Dendritic cell treated with granulocyte-macrophage colony-stimulating factor and Interleukin-4, amounts not matched to agents 40 ng/mL and 50 ng/mL, for 4 days (primary cell): Measurements from ENCODE around the gene GRIPAP1.

Source experiments
- H3K27ac Mint-ChIP-seq: one replicate; pipeline ENCODE4 v1.8.0; 2022; ENCODE audit warnings: mild to moderate bottlenecking, mixed read lengths
- H3K27me3 Mint-ChIP-seq: one replicate; pipeline ENCODE4 v1.8.0; 2022; ENCODE audit warnings: mild to moderate bottlenecking, mixed read lengths
- H3K36me3 Mint-ChIP-seq: one replicate; pipeline ENCODE4 v1.8.0; 2022; ENCODE audit warnings: low read depth, mixed read lengths
- H3K4me1 Mint-ChIP-seq: one replicate; pipeline ENCODE4 v1.8.0; 2022; ENCODE audit warnings: low read depth, mixed read lengths
- H3K4me3 Mint-ChIP-seq: one replicate; pipeline ENCODE4 v1.8.0; 2022; ENCODE audit warnings: mild to moderate bottlenecking, moderate library complexity, mixed read lengths
- H3K9me3 Mint-ChIP-seq: one replicate; pipeline ENCODE4 v1.8.0; 2022; ENCODE audit warnings: mixed read lengths
- intact Hi-C: fragments of 100-400 bp; cut with micrococcal nuclease; formaldehyde crosslinking; loops from one replicate; pipeline ENCODE4 v1.15.0; 2022

GRIPAP1 gene

GRCh38 chrX:48938721-48939425 lies 63.2 kb downstream of the GRIPAP1 start:
- peak overlapping the region; percentile 88 for H3K27ac Mint-ChIP-seq
- peaks cover 85% of the 10 kb centered on the region for H3K36me3 Mint-ChIP-seq
- H3K27me3 Mint-ChIP-seq, result no peaks in the 10 kb centered on the region
- H3K9me3 Mint-ChIP-seq, result no peaks in the 10 kb centered on the region
- intact Hi-C loops, result no loop called here
- peaks cover 76% of the 10 kb centered on the region for H3K4me1 Mint-ChIP-seq
- H3K4me3 Mint-ChIP-seq, result no peak overlapping the region

GRCh38 chrX:48937054-48937907 lies 64.8 kb downstream of the GRIPAP1 start:
- Mint-ChIP-seq H3K4me1 (peaks cover 69% of the 10 kb centered on the region), H3K9me3 (no peaks in the 10 kb centered on the region), H3K4me3 (peak overlapping the region; percentile 51), H3K27ac (peak overlapping the region; percentile 88), H3K36me3 (peaks cover 81% of the 10 kb centered on the region), H3K27me3 (no peaks in the 10 kb centered on the region)
- intact Hi-C loops, result loop anchor here (2.0 kb wide), 1 partner anchor 18 kb away; the partner anchor contains the start of gene PIM2

- no peaks in the 10 kb centered on the region for H3K9me3 Mint-ChIP-seq
- H3K27me3 Mint-ChIP-seq, result no peaks in the 10 kb centered on the region
- H3K4me1 Mint-ChIP-seq, result peaks cover 62% of the 10 kb centered on the region
- H3K36me3 Mint-ChIP-seq, result peaks cover 74% of the 10 kb centered on the region
- intact Hi-C loops, result loop anchor here (2.0 kb wide), 1 partner anchor 18 kb away; the partner anchor contains the start of gene PIM2
- H3K27ac Mint-ChIP-seq, result peak overlapping the region; percentile 88
- H3K4me3 Mint-ChIP-seq, result peak overlapping the region; percentile 51
Observed at GRCh38 chrX:48936429-48937053, 65.5 kb downstream of the GRIPAP1 start.

GRCh38 chrX:48935301-48935670 lies 66.8 kb downstream of the GRIPAP1 start:
- H3K4me1 Mint-ChIP-seq, result peaks cover 53% of the 10 kb centered on the region
- no peaks in the 10 kb centered on the region for H3K9me3 Mint-ChIP-seq
- intact Hi-C loops, result no loop called here
- H3K27ac Mint-ChIP-seq, result peak overlapping the region; percentile 60
- H3K27me3 Mint-ChIP-seq, result no peaks in the 10 kb centered on the region
- peak overlapping the region; percentile 26 for H3K4me3 Mint-ChIP-seq
- H3K36me3 Mint-ChIP-seq, result peaks cover 71% of the 10 kb centered on the region

- H3K4me3 Mint-ChIP-seq, result no peak overlapping the region
Observed at GRCh38 chrX:48934581-48935300, 67.3 kb downstream of the GRIPAP1 start.

GRCh38 chrX:48933757-48934156 lies 68.3 kb downstream of the GRIPAP1 start:
- H3K4me1 Mint-ChIP-seq, result peaks cover 44% of the 10 kb centered on the region
- peaks cover 66% of the 10 kb centered on the region for H3K36me3 Mint-ChIP-seq
- intact Hi-C loops, result no loop called here
- no peaks in the 10 kb centered on the region for H3K27me3 Mint-ChIP-seq
- no peak overlapping the region for H3K4me3 Mint-ChIP-seq
- H3K27ac Mint-ChIP-seq, result no peak overlapping the region
- no peaks in the 10 kb centered on the region for H3K9me3 Mint-ChIP-seq

More at GRCh38 chrX:48934581-48935300, 67.3 kb downstream of the GRIPAP1 start:
- Mint-ChIP-seq H3K27ac (peak overlapping the region; percentile 60), H3K36me3 (peaks cover 71% of the 10 kb centered on the region), H3K9me3 (no peaks in the 10 kb centered on the region), H3K4me1 (peaks cover 53% of the 10 kb centered on the region), H3K27me3 (no peaks in the 10 kb centered on the region)
- intact Hi-C loops, result no loop called here

- H3K4me1 Mint-ChIP-seq, result peaks cover 6% of the 10 kb centered on the region
- intact Hi-C loops, result no loop called here
- peaks cover 68% of the 10 kb centered on the region for H3K36me3 Mint-ChIP-seq
- H3K4me3 Mint-ChIP-seq, result no peak overlapping the region
- H3K27ac Mint-ChIP-seq, result no peak overlapping the region
- H3K27me3 Mint-ChIP-seq, result no peaks in the 10 kb centered on the region
- no peaks in the 10 kb centered on the region for H3K9me3 Mint-ChIP-seq
Observed at GRCh38 chrX:48927736-48928382, 74.2 kb downstream of the GRIPAP1 start.

- Mint-ChIP-seq H3K4me3 (no peak overlapping the region), H3K27ac (no peak overlapping the region), H3K4me1 (peaks cover 9% of the 10 kb centered on the region), H3K27me3 (no peaks in the 10 kb centered on the region), H3K9me3 (no peaks in the 10 kb centered on the region), H3K36me3 (peaks cover 73% of the 10 kb centered on the region)
- intact Hi-C loops, result no loop called here
Observed at GRCh38 chrX:48927123-48927522, 74.9 kb downstream of the GRIPAP1 start.

- intact Hi-C loops, result no loop called here
- Mint-ChIP-seq H3K27ac (peak overlapping the region; percentile 66), H3K27me3 (no peaks in the 10 kb centered on the region), H3K4me3 (no peak overlapping the region), H3K36me3 (peaks cover 58% of the 10 kb centered on the region), H3K4me1 (peaks cover 25% of the 10 kb centered on the region), H3K9me3 (no peaks in the 10 kb centered on the region)
Observed at GRCh38 chrX:48924270-48924669, 77.8 kb downstream of the GRIPAP1 start.

- no peaks in the 10 kb centered on the region for H3K27me3 Mint-ChIP-seq
- H3K27ac Mint-ChIP-seq, result peak overlapping the region; percentile 66
- no peak overlapping the region for H3K4me3 Mint-ChIP-seq
- intact Hi-C loops, result no loop called here
- H3K4me1 Mint-ChIP-seq, result peaks cover 25% of the 10 kb centered on the region
- peaks cover 58% of the 10 kb centered on the region for H3K36me3 Mint-ChIP-seq
- H3K9me3 Mint-ChIP-seq, result no peaks in the 10 kb centered on the region
Observed at GRCh38 chrX:48923771-48924170, 78.3 kb downstream of the GRIPAP1 start.
